ACC112 (cell line): ENCODE results near the gene OGDH.

Experiments used
- H2AFZ ChIP-seq: fragments of 200-600 bp; sonication (generic); one replicate; pipeline ENCODE4 v1.6.0; 2017; ENCODE audit warnings: antibody characterized with exemption, low read length; ENCODE audit not compliant: unreplicated experiment
- H3K27ac ChIP-seq: fragments of 200-600 bp; sonication (generic); 2 replicates; pipeline ENCODE4 v1.5.1; 2014; ENCODE audit warnings: low read depth, mild to moderate bottlenecking, antibody characterized with exemption, low read length, moderate library complexity
- H3K27me3 ChIP-seq: fragments of 200-600 bp; sonication (generic); 2 replicates; pipeline ENCODE4 v1.6.1; 2014; ENCODE audit warnings: mild to moderate bottlenecking, antibody characterized with exemption, low read length, moderate library complexity, mixed read lengths; ENCODE audit not compliant: insufficient read depth
- H3K36me3 ChIP-seq: fragments of 200-600 bp; sonication (generic); 2 replicates; pipeline ENCODE4 v1.6.1; 2016; ENCODE audit warnings: mild to moderate bottlenecking, antibody characterized with exemption, low read length, moderate library complexity, mixed read lengths; ENCODE audit not compliant: insufficient read depth
- H3K4me1 ChIP-seq: fragments of 200-600 bp; sonication (generic); one replicate; pipeline ENCODE4 v1.6.1; 2016; ENCODE audit warnings: low read length, mixed read lengths; ENCODE audit not compliant: insufficient read depth, unreplicated experiment, control insufficient read depth
- H3K4me3 ChIP-seq: fragments of 200-600 bp; sonication (generic); 2 replicates; pipeline ENCODE4 v1.5.1; 2014; ENCODE audit warnings: mild to moderate bottlenecking, low read depth, low read length
- H3K79me2 ChIP-seq: fragments of 200-600 bp; sonication (generic); one replicate; pipeline ENCODE4 v1.6.0; 2016; ENCODE audit warnings: low read length; ENCODE audit not compliant: control insufficient read depth, unreplicated experiment, insufficient read depth

OGDH gene

GRCh38 chr7:44706788-44707557 is 100.5 kb downstream of the OGDH start:
- Histone ChIP-seq H3K4me1 (no peaks in the 10 kb centered on the region), H3K79me2 (no peaks in the 10 kb centered on the region), H2AFZ (no peak overlapping the region), H3K36me3 (peaks cover 10% of the 10 kb centered on the region), H3K27me3 (no peaks in the 10 kb centered on the region), H3K4me3 (no peak overlapping the region), H3K27ac (no peak overlapping the region)

- Histone ChIP-seq H3K4me1 (no peaks in the 10 kb centered on the region), H3K36me3 (peaks cover 10% of the 10 kb centered on the region), H3K27me3 (no peaks in the 10 kb centered on the region), H2AFZ (no peak overlapping the region), H3K79me2 (no peaks in the 10 kb centered on the region), H3K4me3 (no peak overlapping the region), H3K27ac (no peak overlapping the region)
These were observed 101.3 kb downstream of the OGDH start for GRCh38 chr7:44707558-44708230.

GRCh38 chr7:44709011-44709915 is 102.8 kb downstream of the OGDH start:
- H3K27me3 ChIP-seq, result no peaks in the 10 kb centered on the region
- no peak overlapping the region for H2AFZ ChIP-seq
- no peak overlapping the region for H3K4me3 ChIP-seq
- no peaks in the 10 kb centered on the region for H3K4me1 ChIP-seq
- no peaks in the 10 kb centered on the region for H3K79me2 ChIP-seq
- peaks cover 3% of the 10 kb centered on the region; the same call in 1 of the 2 replicates for H3K36me3 ChIP-seq
- no peak overlapping the region for H3K27ac ChIP-seq

- no peaks in the 10 kb centered on the region for H3K79me2 ChIP-seq
- no peak overlapping the region for H3K27ac ChIP-seq
- H2AFZ ChIP-seq, result no peak overlapping the region
- peaks cover 3% of the 10 kb centered on the region; the same call in 1 of the 2 replicates for H3K36me3 ChIP-seq
- no peak overlapping the region for H3K4me3 ChIP-seq
- no peaks in the 10 kb centered on the region for H3K4me1 ChIP-seq
- H3K27me3 ChIP-seq, result no peaks in the 10 kb centered on the region
These were observed 103.6 kb downstream of the OGDH start for GRCh38 chr7:44709945-44710596.

GRCh38 chr7:44711528-44711927 is 105.1 kb downstream of the OGDH start:
- Histone ChIP-seq H3K4me1 (no peaks in the 10 kb centered on the region), H3K36me3 (peaks cover 3% of the 10 kb centered on the region; the same call in 1 of the 2 replicates), H3K4me3 (no peak overlapping the region), H2AFZ (no peak overlapping the region), H3K27ac (no peak overlapping the region), H3K79me2 (no peaks in the 10 kb centered on the region), H3K27me3 (no peaks in the 10 kb centered on the region)

GRCh38 chr7:44712012-44712411 is 105.6 kb downstream of the OGDH start:
- Histone ChIP-seq H3K4me1 (no peaks in the 10 kb centered on the region), H3K36me3 (peaks cover 3% of the 10 kb centered on the region; the same call in 1 of the 2 replicates), H3K79me2 (no peaks in the 10 kb centered on the region), H3K27ac (no peak overlapping the region), H3K27me3 (no peaks in the 10 kb centered on the region), H2AFZ (no peak overlapping the region), H3K4me3 (no peak overlapping the region)

- H3K79me2 ChIP-seq, result no peaks in the 10 kb centered on the region
- H3K4me3 ChIP-seq, result no peak overlapping the region
- H3K4me1 ChIP-seq, result no peaks in the 10 kb centered on the region
- H3K27me3 ChIP-seq, result no peaks in the 10 kb centered on the region
- no peaks in the 10 kb centered on the region for H3K36me3 ChIP-seq
- H2AFZ ChIP-seq, result no peak overlapping the region
- H3K27ac ChIP-seq, result no peak overlapping the region
These were observed 106.7 kb downstream of the OGDH start for GRCh38 chr7:44713141-44713540.

- Histone ChIP-seq H3K27ac (no peak overlapping the region), H3K36me3 (no peaks in the 10 kb centered on the region), H3K4me3 (no peak overlapping the region), H3K79me2 (no peaks in the 10 kb centered on the region), H3K4me1 (no peaks in the 10 kb centered on the region), H2AFZ (no peak overlapping the region), H3K27me3 (no peaks in the 10 kb centered on the region)
These were observed 107.4 kb downstream of the OGDH start for GRCh38 chr7:44713680-44714335.

- Histone ChIP-seq H3K4me3 (no peak overlapping the region), H3K4me1 (no peaks in the 10 kb centered on the region), H2AFZ (no peak overlapping the region), H3K36me3 (no peaks in the 10 kb centered on the region), H3K27ac (no peak overlapping the region), H3K79me2 (no peaks in the 10 kb centered on the region), H3K27me3 (no peaks in the 10 kb centered on the region)
These were observed 109.8 kb downstream of the OGDH start for GRCh38 chr7:44716205-44716604.

- H2AFZ ChIP-seq, result no peak overlapping the region
- no peaks in the 10 kb centered on the region for H3K36me3 ChIP-seq
- no peak overlapping the region for H3K27ac ChIP-seq
These were observed 113.9 kb downstream of the OGDH start for GRCh38 chr7:44720301-44720700.

More at GRCh38 chr7:44720301-44720700, 113.9 kb downstream of the OGDH start:
- no peaks in the 10 kb centered on the region for H3K4me1 ChIP-seq
- no peak overlapping the region for H3K4me3 ChIP-seq
- no peaks in the 10 kb centered on the region for H3K79me2 ChIP-seq
- H3K27me3 ChIP-seq, result no peaks in the 10 kb centered on the region
